Measurements from ENCODE around the gene TTYH1. TPM values are rescaled to one million over a fixed set of nuclear protein-coding genes. Genes with fewer than 3 reads are reported as not detected.
A peak's percentile ranks its signal among the peaks of the same experiment; 100 is the strongest.

TTYH1 gene
- total RNA-seq, 1 donor = not detected

DNA sequence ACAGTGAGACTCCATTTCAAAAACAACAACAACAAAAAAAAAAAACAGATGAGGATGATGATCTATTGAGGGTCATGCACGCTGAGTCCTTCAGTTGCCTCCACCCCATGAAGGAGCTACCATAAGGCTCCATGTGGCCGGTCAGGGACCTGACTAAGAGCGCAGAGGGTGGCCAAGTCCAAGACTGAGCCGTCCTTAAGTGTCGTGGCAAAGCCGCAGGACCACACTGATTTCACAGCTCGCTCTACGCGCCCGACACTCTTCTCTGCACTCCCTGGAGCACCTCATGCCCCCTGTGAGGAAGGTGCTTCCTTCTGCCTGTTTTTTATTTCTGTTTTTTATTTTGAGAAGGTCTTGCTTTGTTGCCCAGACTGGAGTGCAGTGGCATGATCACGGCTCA is 12.3 kb downstream of the TTYH1 start:
- H3K27me3 ChIP-seq (ENCODE audit: insufficient read depth, low read length) = peaks cover 14% of the 10 kb centered on the region
- no peaks in the 10 kb centered on the region for H3K4me1 ChIP-seq (ENCODE audit: insufficient read depth, low read length)
- no peak overlapping the region for H3K27ac ChIP-seq (ENCODE audit: low read depth, low read length)
- H4K20me1 ChIP-seq (ENCODE audit: insufficient read depth, low read length) = peaks cover 3% of the 10 kb centered on the region
- no peak overlapping the region for H3K4me3 ChIP-seq (ENCODE audit: insufficient read depth, low read length)
- H3K79me2 ChIP-seq (ENCODE audit: insufficient read depth, low read length) = no peaks in the 10 kb centered on the region
- DNase-seq (ENCODE audit: insufficient read length, low spot score, missing footprints) = peak; percentile 79
- no peaks in the 10 kb centered on the region for H3K36me3 ChIP-seq (ENCODE audit: insufficient read depth, low read length)
- H3K9me3 ChIP-seq (ENCODE audit: low read depth, low read length) = no peaks in the 10 kb centered on the region
- TF ChIP-seq CTCF (IDR thresholded peaks at IDR 0.05; ENCODE audit: extremely low read depth, low read depth, low read length) = no peak
- no peak overlapping the region for H3K4me2 ChIP-seq (ENCODE audit: insufficient read depth, low read length)
- H2AFZ ChIP-seq (ENCODE audit: low read length) = no peak overlapping the region

GRCh38 chr19:54428323-54429175 is 13.3 kb downstream of the TTYH1 start:
- no peaks in the 10 kb centered on the region for H3K79me2 ChIP-seq (ENCODE audit: insufficient read depth, low read length)
- peak; percentile 58 for DNase-seq (ENCODE audit: insufficient read length, low spot score, missing footprints)
- H3K27ac ChIP-seq (ENCODE audit: low read depth, low read length) = no peak overlapping the region
- H3K4me2 ChIP-seq (ENCODE audit: insufficient read depth, low read length) = no peak overlapping the region
- no peaks in the 10 kb centered on the region for H3K9me3 ChIP-seq (ENCODE audit: low read depth, low read length)
- no peak overlapping the region for H2AFZ ChIP-seq (ENCODE audit: low read length)
- no peaks in the 10 kb centered on the region for H3K36me3 ChIP-seq (ENCODE audit: insufficient read depth, low read length)
- H3K4me3 ChIP-seq (ENCODE audit: insufficient read depth, low read length) = no peak overlapping the region
- H4K20me1 ChIP-seq (ENCODE audit: insufficient read depth, low read length) = peaks cover 7% of the 10 kb centered on the region
- no peaks in the 10 kb centered on the region for H3K4me1 ChIP-seq (ENCODE audit: insufficient read depth, low read length)
- no peak for TF ChIP-seq CTCF (IDR thresholded peaks at IDR 0.05; ENCODE audit: extremely low read depth, low read depth, low read length)
- peaks cover 14% of the 10 kb centered on the region for H3K27me3 ChIP-seq (ENCODE audit: insufficient read depth, low read length)

GRCh38 chr19:54429176-54429495 is 13.9 kb downstream of the TTYH1 start:
- Histone ChIP-seq H3K4me2 (ENCODE audit: insufficient read depth, low read length) (no peak overlapping the region), H4K20me1 (ENCODE audit: insufficient read depth, low read length) (peaks cover 10% of the 10 kb centered on the region), H3K27ac (ENCODE audit: low read depth, low read length) (no peak overlapping the region), H3K27me3 (ENCODE audit: insufficient read depth, low read length) (peaks cover 14% of the 10 kb centered on the region), H3K4me1 (ENCODE audit: insufficient read depth, low read length) (no peaks in the 10 kb centered on the region), H3K79me2 (ENCODE audit: insufficient read depth, low read length) (no peaks in the 10 kb centered on the region), H2AFZ (ENCODE audit: low read length) (no peak overlapping the region), H3K9me3 (ENCODE audit: low read depth, low read length) (no peaks in the 10 kb centered on the region), H3K36me3 (ENCODE audit: insufficient read depth, low read length) (no peaks in the 10 kb centered on the region), H3K4me3 (ENCODE audit: insufficient read depth, low read length) (no peak overlapping the region)
- TF ChIP-seq CTCF (IDR thresholded peaks at IDR 0.05; ENCODE audit: extremely low read depth, low read depth, low read length) = no peak
- DNase-seq (ENCODE audit: insufficient read length, low spot score, missing footprints) = peak; percentile 87

- no peak for TF ChIP-seq CTCF (IDR thresholded peaks at IDR 0.05; ENCODE audit: extremely low read depth, low read depth, low read length)
- H3K27ac ChIP-seq (ENCODE audit: low read depth, low read length) = no peak overlapping the region
- peaks cover 14% of the 10 kb centered on the region for H3K27me3 ChIP-seq (ENCODE audit: insufficient read depth, low read length)
- H3K79me2 ChIP-seq (ENCODE audit: insufficient read depth, low read length) = no peaks in the 10 kb centered on the region
- no peaks in the 10 kb centered on the region for H3K36me3 ChIP-seq (ENCODE audit: insufficient read depth, low read length)
- peaks cover 12% of the 10 kb centered on the region for H4K20me1 ChIP-seq (ENCODE audit: insufficient read depth, low read length)
- H3K4me1 ChIP-seq (ENCODE audit: insufficient read depth, low read length) = no peaks in the 10 kb centered on the region
- peak; percentile 83 for DNase-seq (ENCODE audit: insufficient read length, low spot score, missing footprints)
- H3K4me3 ChIP-seq (ENCODE audit: insufficient read depth, low read length) = no peak overlapping the region
- no peaks in the 10 kb centered on the region for H3K9me3 ChIP-seq (ENCODE audit: low read depth, low read length)
- H3K4me2 ChIP-seq (ENCODE audit: insufficient read depth, low read length) = no peak overlapping the region
- H2AFZ ChIP-seq (ENCODE audit: low read length) = no peak overlapping the region
Measured at GRCh38 chr19:54429545-54430227, 14.4 kb downstream of the TTYH1 start.
